ENCODE results near the gene SPDL1. TPM values are rescaled to one million over a fixed set of nuclear protein-coding genes. Genes with fewer than 3 reads are reported as not detected.

SPDL1 gene
- polyA plus RNA-seq, 10 donors = 15.1 to 24.3 (median 17.0) TPM

Other genes starting within 250 kb of the SPDL1 start
- gene DOCK2, start 53.5 kb downstream of the SPDL1 start, polyA plus RNA-seq (ENCODE audit: insufficient read length in 10 of 10) = 1 to 10 TPM; 3.0 to 8.6 (median 3.7) TPM